HG03060 (cell line): Measurements from ENCODE around the gene NDUFS5.
"Not testable (repeated sequence)": the region's sequence is repeated elsewhere in the genome, so short reads cannot be mapped to it uniquely, and the experiment has no call there.

Experiments used
- ATAC-seq: cut with Tn5 transposase; IDR thresholded peaks from one replicate; pipeline ENCODE4 v1.9.1; 2021; ENCODE audit warnings: low read depth, moderate number of reproducible peaks; ENCODE audit not compliant: unreplicated experiment

The NDUFS5 gene

DNA sequence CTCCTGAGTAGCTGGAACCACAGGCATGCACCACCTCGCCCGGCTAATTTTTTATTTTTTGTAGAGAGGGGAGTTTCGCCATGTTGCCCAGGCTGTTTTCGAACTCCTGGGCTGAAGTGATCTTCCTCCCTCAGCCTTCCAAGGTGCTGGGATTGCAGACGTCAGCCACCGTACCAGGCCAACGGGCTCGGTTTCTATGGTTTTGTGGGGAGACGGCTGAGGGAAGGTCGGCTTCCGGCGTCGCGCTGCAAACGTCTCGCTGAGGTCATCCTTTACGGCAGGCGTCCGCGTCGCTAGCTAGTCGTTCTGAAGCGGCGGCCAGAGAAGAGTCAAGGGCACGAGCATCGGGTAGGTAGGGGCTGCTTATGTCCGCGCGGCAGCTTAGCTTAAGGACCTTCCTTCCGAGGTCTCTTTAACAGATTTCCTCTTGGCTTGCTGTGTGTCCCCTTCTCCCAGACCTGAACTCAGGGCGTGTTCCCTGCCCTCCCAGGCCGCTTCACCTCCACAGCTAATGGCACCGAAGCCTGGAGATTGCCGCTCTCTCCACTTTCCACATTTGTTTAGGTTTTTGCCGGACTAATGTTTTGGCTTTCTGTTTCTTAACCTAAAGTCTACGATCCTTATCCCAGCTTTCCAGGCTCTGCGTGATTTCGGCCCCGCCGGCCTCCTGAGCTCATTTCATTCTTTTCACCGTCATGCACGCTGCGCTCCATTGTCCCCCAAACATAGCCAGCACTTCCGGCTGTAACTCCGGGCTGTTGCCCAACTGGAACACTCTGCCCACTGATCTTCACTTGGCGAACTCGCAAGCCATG lies at the start of gene NDUFS5:
NDUFS5 (plus strand) TSS at position 300 of the 815 bp plus-strand sequence. CDS start 2,375 bp downstream, outside the sequence.
- ATAC-seq = peak; percentile 80

DNA sequence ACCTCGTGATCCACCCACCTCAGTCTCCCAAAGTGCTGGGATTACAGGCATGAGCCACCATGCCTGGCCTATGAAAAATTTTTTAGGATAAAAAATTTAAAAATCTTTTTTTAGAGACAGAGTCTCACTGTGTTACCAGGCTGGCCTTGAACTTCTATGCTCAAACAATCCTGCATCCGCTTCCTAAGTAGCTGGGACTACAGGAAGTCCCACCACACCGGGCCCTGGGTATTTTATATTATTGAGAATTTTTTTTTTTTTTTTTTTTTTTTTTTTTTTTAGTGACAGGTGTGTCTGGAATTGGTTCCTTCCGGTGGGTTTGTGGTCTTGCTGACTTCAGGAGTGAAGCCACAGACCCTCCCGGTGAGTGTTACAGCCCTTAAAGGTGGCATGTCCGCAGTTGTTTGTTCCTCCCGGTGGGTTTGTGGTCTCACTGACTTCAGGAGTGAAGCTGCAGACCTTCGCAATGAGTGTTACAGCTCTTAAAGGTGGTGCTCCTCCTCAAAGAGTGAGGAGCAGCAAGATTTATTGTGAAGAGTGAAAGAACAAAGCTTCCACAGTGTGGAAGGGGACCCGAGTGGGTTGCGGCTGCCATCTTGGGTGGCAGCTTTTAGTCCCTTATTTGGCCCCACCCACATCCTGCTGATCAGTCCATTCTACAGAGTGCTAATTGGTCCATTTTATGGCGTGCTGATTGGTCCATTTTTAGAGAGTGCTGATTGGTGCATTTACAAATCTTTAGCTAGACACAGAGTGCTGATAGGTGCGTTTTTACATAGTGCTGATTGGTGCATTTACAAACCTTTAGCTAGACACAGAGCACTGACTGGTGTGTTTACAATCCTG lies 48.5 kb upstream of the NDUFS5 start:
- not testable (repeated sequence) for ATAC-seq

DNA sequence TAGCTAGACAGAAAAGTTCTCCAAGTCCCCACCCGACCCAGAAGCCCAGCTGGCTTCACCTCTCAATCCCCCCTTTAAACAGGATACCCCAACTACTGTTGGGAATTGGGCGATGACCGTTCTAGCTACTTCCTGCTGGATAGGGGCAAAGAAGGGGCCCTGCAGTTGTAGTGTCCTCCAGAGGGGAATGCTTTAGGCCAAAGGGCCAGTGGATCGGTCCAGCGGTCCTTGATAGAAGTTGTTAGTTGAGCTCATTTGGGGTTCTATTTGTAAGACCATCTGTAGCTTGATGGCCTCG lies 48.0 kb upstream of the NDUFS5 start:
- not testable (repeated sequence) for ATAC-seq

DNA sequence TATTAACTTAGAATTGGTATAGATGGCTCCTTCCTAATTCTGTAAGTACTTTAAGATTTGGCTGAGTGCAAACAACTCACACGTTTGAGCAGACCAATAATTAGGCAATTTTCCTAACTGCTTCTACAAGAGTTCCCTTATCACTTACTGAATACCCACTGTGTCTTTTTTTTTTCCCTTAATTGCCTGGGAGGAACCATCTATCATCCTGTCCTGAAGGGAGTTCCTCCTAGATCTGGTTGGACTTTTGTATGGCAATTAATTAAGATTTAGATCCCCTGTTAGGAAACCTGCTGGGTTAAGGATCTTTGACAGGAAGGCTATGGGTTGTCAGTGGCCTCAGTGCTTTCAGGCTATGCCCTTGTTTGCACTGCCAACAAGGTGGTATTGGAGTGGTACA lies 46.8 kb upstream of the NDUFS5 start:
- not testable (repeated sequence) for ATAC-seq

DNA sequence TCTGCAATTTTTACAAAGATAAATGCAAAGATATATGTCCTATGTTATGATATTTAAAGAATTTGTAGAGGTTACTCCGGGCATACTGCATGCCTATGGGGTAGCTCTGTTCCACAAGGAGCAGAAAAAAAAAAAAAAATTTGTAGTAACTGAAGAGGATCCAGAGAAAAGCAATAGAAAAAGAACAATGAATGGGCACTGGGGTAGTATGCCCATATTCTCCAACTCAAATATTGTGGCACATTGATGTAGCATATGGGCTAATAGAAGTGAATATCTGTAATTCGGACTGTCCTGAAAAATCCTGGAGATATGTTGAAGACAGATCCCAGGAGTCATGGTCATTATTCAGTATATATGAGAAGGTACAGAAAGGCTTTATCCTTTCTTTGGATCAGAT lies 36.2 kb upstream of the NDUFS5 start:
- no peak for ATAC-seq

DNA sequence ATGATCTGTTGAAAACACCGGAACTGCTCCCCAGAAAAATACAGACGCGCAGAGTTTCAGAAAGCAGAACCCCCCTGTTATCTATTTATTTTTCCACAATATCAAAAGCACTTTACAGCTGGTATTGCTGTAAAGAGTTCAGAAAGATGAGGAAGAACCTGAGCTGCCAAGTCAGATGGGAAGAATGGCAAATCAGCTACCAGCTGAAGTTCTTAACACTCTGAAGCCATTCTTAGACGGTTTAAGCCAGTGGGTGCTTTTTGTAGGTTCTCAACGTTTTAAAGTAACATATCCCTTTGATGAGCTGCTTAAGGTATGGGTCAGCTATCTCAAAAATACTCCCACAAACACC lies 35.8 kb upstream of the NDUFS5 start:
- ATAC-seq = no peak

DNA sequence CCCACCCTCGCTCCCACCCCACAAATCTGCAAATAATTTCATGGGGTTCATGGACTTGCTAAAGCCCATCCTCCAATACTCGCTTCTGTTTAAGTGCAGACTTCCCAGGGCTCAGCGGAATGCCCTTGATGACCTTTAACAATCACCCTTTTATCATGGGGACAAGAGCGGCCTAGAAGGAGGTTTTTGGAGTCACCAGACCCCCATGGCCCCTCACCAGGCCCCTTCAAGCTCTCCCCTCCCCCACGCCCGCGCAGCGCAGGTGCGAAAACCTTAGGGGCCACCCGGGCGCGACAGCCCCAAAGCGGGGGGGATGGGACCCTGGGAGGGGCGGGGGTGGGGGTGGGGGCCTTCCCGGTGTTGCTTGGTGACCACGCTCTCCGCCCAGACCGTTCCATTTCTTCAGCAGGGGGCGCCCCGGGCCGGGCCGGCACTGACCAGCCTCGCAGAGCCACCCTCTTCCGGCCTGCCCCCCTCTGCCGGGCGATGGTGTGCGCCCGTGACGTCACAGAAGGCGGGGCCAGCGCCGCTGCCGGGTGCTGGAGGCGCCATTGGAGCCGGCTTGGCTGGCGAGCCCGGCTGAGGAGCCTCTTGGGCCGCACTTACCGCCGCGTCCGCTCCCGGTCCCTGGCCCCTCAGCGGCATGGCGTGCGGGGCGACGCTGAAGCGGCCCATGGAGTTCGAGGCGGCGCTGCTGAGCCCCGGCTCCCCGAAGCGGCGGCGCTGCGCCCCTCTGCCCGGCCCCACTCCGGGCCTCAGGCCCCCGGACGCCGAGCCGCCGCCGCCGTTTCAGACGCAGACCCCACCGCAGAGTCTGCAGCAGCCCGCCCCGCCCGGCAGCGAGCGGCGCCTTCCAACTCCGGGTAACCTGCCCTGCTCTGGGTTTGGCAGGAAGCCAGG lies 35.2 kb upstream of the NDUFS5 start, which contains the start of gene AKIRIN1:
AKIRIN1 (plus strand) TSS at position 539 of the 900 bp plus-strand sequence; CDS start at position 644, 105 bp downstream.
- ATAC-seq = peak; percentile 82

- no peak for ATAC-seq
These were observed 34.3 kb upstream of the NDUFS5 start for GRCh38 chr1:38991638-38992411.

- no peak for ATAC-seq
These were observed 33.6 kb upstream of the NDUFS5 start for GRCh38 chr1:38992412-38993111.

DNA sequence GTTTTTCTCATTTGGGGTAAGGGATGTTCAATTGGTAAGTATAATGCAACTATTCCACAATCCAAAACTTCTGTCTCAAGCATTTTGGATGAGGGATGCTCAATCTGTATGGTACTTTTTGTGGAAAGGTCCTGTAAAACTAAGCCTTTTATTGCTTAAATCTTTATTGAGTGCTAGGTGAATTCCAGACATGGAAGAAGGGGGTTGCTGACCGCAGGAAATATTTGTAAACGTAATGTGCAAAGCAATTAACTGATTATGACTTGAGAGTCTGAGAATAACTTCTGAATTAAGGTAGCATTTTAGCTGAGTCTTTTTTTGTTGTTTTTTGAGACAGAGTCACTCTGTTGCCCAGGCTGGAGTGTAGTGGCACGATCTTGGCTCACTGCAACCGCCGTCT lies 32.0 kb upstream of the NDUFS5 start:
- no peak for ATAC-seq

- no peak for ATAC-seq
These were observed 28.9 kb upstream of the NDUFS5 start for GRCh38 chr1:38997034-38997900.

DNA sequence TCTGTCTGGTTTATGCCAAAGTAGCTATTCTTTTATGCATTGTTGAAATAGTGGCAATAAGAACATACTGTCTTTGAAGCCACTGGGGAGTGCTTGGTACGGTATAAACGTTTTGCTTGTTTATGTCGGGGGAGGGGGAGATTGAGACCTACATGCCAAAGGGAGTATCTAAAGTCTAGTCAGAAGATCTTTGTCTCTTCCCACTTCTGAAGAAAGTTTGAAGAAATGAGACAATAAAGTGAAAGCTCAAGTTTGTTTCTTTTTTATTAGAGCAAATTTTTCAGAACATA lies 28.3 kb upstream of the NDUFS5 start:
- no peak for ATAC-seq

- no peak for ATAC-seq
These were observed 24.4 kb upstream of the NDUFS5 start for GRCh38 chr1:39001516-39002421.

- ATAC-seq = no peak
These were observed 22.9 kb upstream of the NDUFS5 start for GRCh38 chr1:39003281-39003680.

DNA sequence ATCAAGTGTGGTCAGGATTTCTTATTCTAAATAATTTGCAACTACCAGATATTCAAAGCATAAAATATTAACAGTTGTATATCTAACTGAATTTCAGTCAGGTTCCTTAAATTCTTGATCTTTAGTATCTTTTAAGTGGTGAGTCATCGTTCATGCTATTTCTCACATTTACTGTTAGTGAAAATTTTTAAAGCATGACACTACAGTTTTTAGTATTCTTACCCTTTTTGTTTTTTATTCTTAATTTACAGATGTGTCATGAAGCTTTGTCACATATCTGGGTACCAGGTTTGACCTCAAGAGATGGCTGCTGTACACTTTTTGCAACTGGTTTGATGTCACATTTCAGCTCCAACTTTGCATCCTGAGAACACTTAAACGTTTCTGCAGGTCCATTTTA lies 22.4 kb upstream of the NDUFS5 start:
- ATAC-seq = no peak

DNA sequence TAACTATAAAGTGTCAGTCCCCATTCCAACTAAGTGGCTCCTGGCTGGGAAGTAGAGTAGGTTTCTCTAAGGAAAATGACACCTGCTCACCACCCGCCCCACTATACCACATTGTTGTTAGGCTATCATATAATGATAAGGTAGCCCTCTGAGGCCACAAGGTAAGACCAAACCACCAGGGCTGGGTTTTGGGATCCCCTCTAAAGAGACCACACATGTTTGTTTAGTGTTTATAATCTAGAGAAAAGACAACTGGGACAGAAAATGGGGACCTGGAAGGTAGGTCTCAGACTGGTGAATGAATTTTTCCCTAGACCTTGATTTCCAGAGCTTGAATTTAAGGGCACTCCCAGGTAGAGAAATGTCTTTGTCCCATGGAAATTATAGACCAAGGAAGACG lies 19.9 kb upstream of the NDUFS5 start:
- ATAC-seq = no peak

- ATAC-seq = no peak
These were observed 19.2 kb upstream of the NDUFS5 start for GRCh38 chr1:39006726-39007645.
